HepG2 (cell line): ENCODE results near the gene CHCHD3. TPM values are rescaled to one million over a fixed set of nuclear protein-coding genes. Genes with fewer than 3 reads are reported as not detected.
A peak's percentile ranks its signal among the peaks of the same experiment; 100 is the strongest.

Experiments used
- FOXP1 ChIP-seq, 2 experiments: fragments of 450-650 bp in 1 of 2; IDR thresholded peaks; 2 replicates each; pipeline ENCODE4 v1.6.1; 2017 to 2018; ENCODE audit warnings: antibody characterized with exemption in 1 of 2
- MLXIP ChIP-seq: sonication (generic); formaldehyde crosslinking; IDR thresholded peaks from 2 replicates; pipeline ENCODE4 v1.9.0; 2021; ENCODE audit warnings: missing genetic modification reagents, borderline replicate concordance
- MYC ChIP-seq: sonication (generic); formaldehyde crosslinking; IDR thresholded peaks from 2 replicates; pipeline ENCODE4 v1.9.0; 2021; ENCODE audit warnings: missing genetic modification reagents, borderline replicate concordance
- PAF1 ChIP-seq: IDR thresholded peaks from 2 replicates; pipeline ENCODE4 v1.6.1; 2016; ENCODE audit warnings: missing genetic modification reagents, missing compliant biosample characterization
- PHF8 ChIP-seq: sonication (generic); formaldehyde crosslinking; IDR thresholded peaks from 2 replicates; pipeline ENCODE4 v1.5.0; 2020; ENCODE audit warnings: missing genetic modification reagents
- RFXAP ChIP-seq: sonication (generic); formaldehyde crosslinking; IDR thresholded peaks from 2 replicates; pipeline ENCODE4 v1.4.0; 2020; ENCODE audit warnings: missing genetic modification reagents, borderline replicate concordance
- SIN3B ChIP-seq: fragments of 150-350 bp; IDR thresholded peaks from 2 replicates; pipeline ENCODE4 v1.6.1; 2014; ENCODE audit warnings: low read length
- ZBTB8A ChIP-seq: sonication (generic); formaldehyde crosslinking; IDR thresholded peaks from 2 replicates; pipeline ENCODE4 v1.4.0; 2020; ENCODE audit warnings: mild to moderate bottlenecking, low read depth, missing genetic modification reagents, borderline replicate concordance
- ZNF546 ChIP-seq: sonication (generic); formaldehyde crosslinking; conservative IDR thresholded peaks from 2 replicates; pipeline ENCODE4 v1.8.1; 2023; ENCODE audit warnings: mild to moderate bottlenecking, missing genetic modification reagents
- ZNF552 ChIP-seq: sonication (generic); formaldehyde crosslinking; IDR thresholded peaks from 2 replicates; pipeline ENCODE4 v1.9.0; 2022; ENCODE audit warnings: missing genetic modification reagents, mild to moderate bottlenecking, borderline replicate concordance
- ZNF557 ChIP-seq: sonication (generic); formaldehyde crosslinking; IDR thresholded peaks from 2 replicates; pipeline ENCODE4 v1.4.0; 2020; ENCODE audit warnings: missing genetic modification reagents
- ZNF577 ChIP-seq: sonication (generic); formaldehyde crosslinking; IDR thresholded peaks from 2 replicates; pipeline ENCODE4 v1.4.0; 2020; ENCODE audit warnings: mild to moderate bottlenecking, low read depth, missing genetic modification reagents, borderline replicate concordance
- ZNF878 ChIP-seq: sonication (generic); formaldehyde crosslinking; IDR thresholded peaks from 2 replicates; pipeline ENCODE4 v1.8.1; 2023; ENCODE audit warnings: mild to moderate bottlenecking, missing genetic modification reagents, moderate library complexity
- ZSCAN20 ChIP-seq: sonication (generic); formaldehyde crosslinking; IDR thresholded peaks from 2 replicates; pipeline ENCODE4 v1.4.0; 2020; ENCODE audit warnings: missing genetic modification reagents, mild to moderate bottlenecking, borderline replicate concordance
- polyA plus RNA-seq, 8 experiments: library from polyadenylated mRNA; depleted of rRNA in 3 of 8; stranded (reverse) in 7 of 8; unstranded in 1 of 8; fragments of >200 nt; fragmentation: Illumina TruSeq in 4 of 8; extraction: Trizol in 4 of 8; gene quantifications; 2 replicates each; pipeline versions ENCODE4 v1.2.1 to v1.2.3, GENCODE V29; 2011 to 2016; ENCODE audit warnings: low read depth in 4 of 8, missing spikeins in 1 of 8, mixed read lengths in 1 of 8; ENCODE audit not compliant: insufficient read depth in 1 of 8
- total RNA-seq, 5 experiments: library from RNA; depleted of rRNA; stranded (reverse); fragments of >200 nt; fragmentation: Illumina TruSeq; extraction: Trizol; gene quantifications; 2 replicates each; pipeline ENCODE4 v1.2.3, GENCODE V29; 2016; ENCODE audit warnings: low read depth in 1 of 5
- TF ChIP-seq, protein P1 (sequence below): IDR thresholded peaks from 2 replicates; pipeline ENCODE4 v1.6.1; 2012; ENCODE audit warnings: low read depth, low read length, improper control_type of control experiment
- TF ChIP-seq, protein P2 (sequence below): sonication (generic); formaldehyde crosslinking; IDR thresholded peaks from 2 replicates; pipeline ENCODE4 v1.4.0; 2020; ENCODE audit warnings: mild to moderate bottlenecking, missing genetic modification reagents

CHCHD3 gene
- total and polyA plus RNA-seq, 2 of the 13 experiments (the other 11 are each of a cell fraction or from before 2014, with no cell fraction given), result 32.7 to 86.8 TPM

DNA sequence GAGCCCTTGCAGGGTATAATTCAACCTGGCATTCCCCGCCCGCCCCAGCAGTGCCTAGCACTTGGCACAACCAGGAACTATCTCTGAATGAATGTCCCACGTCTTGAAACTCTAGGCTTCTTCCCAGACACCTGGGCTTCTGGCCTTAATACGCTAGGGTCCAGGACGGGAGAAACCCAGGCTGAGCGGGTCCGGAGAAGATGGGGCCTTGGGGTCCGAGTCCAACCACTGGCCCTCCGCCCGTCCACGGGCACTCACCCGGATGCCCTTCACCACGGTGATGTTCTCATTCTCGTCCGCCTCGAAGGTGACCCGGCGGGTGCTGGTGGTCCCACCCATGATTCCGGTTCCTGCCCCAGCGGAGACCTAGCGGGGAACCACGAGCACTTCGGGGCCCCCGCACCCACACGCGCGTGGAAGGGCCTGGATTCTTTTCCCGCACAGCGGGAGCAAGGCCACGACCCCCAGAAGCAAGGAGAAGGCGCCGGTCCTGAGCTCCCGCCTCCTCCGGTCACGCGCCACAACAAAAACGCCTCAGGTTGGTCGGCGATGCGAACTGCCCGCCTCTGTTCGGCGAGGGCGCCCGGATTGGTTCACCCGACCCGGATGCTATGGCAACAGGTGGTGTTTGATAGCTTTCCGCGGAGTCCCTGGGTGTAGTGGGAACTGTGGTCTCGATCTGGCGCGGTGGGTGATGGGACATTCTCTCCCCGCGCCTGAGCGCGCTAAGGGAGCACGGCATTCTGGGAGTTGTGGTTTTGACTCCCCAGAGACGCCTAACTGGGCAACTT lies at the start of gene CHCHD3 (continued):
- TF ChIP-seq ZNF557 (CRISPR knock-in tag) (no peak), RFXAP (CRISPR knock-in tag) (no peak), ZNF577 (CRISPR knock-in tag) (no peak), MYC (peak; percentile 74; the same call in 1 of the 2 replicates), ZNF552 (0 out of 2 replicates have a peak, but pooled peaks have one; percentile 37), ZNF546 (CRISPR knock-in tag) (peak; percentile 54; the same call in 1 of the 2 replicates), PAF1 (no peak), ZSCAN20 (CRISPR knock-in tag) (no peak), ZNF878 (CRISPR knock-in tag) (no peak), SIN3B (0 out of 2 replicates have a peak, but pooled peaks have one; percentile 31), PHF8 (CRISPR knock-in tag) (peak; percentile 98), FOXP1 (IDR thresholded peaks at IDR 0.05) (no peak), FOXP1 (CRISPR knock-in tag; IDR thresholded peaks at IDR 0.05) (no peak), ZBTB8A (CRISPR knock-in tag) (no peak), MLXIP (CRISPR knock-in tag) (no peak)
- TF ChIP-seq, protein P1, sequence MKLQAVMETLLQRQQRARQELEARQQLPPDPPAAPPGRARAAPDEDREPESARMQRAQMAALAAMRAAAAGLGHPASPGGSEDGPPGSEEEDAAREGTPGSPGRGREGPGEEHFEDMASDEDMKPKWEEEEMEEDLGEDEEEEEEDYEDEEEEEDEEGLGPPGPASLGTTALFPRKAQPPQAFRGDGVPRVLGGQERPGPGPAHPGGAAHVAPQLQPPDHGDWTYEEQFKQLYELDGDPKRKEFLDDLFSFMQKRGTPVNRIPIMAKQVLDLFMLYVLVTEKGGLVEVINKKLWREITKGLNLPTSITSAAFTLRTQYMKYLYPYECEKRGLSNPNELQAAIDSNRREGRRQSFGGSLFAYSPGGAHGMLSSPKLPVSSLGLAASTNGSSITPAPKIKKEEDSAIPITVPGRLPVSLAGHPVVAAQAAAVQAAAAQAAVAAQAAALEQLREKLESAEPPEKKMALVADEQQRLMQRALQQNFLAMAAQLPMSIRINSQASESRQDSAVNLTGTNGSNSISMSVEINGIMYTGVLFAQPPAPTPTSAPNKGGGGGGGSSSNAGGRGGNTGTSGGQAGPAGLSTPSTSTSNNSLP, result no peak
- TF ChIP-seq, protein P2, sequence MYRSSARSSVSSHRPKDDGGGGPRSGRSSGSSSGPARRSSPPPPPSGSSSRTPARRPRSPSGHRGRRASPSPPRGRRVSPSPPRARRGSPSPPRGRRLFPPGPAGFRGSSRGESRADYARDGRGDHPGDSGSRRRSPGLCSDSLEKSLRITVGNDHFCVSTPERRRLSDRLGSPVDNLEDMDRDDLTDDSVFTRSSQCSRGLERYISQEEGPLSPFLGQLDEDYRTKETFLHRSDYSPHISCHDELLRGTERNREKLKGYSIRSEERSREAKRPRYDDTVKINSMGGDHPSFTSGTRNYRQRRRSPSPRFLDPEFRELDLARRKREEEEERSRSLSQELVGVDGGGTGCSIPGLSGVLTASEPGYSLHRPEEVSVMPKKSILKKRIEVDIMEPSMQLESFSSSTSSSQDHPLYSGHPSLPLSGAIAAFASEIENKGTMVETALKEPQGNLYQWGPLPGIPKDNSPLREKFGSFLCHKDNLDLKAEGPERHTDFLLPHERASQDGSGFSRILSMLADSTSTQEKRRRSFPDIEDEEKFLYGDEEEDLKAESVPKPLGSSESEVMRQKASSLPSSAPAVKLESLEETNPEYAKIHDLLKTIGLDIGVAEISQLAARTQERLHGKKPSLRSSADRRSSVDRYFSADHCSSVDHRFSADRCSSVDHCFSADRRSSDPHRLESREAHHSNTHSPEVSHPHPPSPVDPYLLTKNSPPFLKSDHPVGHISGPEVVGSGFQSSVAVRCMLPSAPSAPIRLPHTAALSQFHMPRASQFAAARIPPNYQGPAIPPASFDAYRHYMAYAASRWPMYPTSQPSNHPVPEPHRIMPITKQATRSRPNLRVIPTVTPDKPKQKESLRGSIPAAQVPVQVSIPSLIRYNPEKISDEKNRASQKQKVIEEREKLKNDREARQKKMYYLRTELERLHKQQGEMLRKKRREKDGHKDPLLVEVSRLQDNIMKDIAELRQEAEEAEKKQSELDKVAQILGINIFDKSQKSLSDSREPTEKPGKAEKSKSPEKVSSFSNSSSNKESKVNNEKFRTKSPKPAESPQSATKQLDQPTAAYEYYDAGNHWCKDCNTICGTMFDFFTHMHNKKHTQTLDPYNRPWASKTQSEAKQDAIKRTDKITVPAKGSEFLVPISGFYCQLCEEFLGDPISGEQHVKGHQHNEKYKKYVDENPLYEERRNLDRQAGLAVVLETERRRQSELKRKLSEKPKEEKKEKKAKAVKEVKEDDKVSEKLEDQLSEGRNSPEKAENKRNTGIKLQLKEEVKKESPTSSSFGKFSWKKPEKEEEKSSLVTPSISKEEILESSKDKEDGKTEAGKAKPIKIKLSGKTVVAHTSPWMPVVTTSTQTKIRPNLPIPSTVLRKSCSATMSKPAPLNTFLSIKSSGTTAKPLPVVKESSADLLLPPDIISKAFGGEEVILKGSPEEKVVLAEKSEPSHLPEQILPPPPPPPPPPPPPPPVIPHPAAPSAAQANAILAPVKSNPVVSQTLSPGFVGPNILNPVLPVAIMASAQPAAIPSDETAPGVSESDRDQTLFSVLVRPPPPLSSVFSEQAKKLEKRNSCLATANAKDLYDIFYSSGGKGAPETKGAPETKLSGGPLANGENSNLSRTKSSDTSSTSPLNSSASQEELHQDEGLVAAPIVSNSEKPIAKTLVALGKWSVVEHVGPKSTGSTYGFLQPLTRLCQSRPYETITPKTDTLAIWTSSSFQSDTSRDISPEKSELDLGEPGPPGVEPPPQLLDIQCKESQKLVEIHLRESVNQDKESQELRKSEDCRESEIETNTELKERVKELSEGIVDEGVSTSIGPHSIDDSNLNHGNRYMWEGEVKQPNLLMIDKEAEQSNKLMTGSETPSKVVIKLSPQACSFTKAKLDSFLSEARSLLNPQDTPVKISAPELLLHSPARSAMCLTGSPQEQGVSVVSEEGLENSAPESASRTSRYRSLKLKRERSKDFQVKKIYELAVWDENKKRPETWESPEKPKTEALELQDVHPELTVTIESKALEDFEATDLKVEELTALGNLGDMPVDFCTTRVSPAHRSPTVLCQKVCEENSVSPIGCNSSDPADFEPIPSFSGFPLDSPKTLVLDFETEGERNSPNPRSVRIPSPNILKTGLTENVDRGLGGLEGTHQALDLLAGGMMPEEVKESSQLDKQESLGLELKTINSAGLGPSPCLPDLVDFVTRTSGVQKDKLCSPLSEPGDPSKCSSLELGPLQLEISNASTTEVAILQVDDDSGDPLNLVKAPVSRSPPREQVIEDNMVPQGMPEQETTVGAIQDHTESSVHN, result no peak
